HepG2 (cell line): ENCODE results near the gene ZNF700. TPM values are rescaled to one million over a fixed set of nuclear protein-coding genes. Genes with fewer than 3 reads are reported as not detected.
A peak's percentile ranks its signal among the peaks of the same experiment; 100 is the strongest.

Experiments
- GMEB2 ChIP-seq: IDR thresholded peaks from 2 replicates; pipeline ENCODE4 v1.6.1; 2016; ENCODE audit warnings: missing biosample characterization, missing genetic modification reagents, low read depth
- HDAC1 ChIP-seq: sonication (generic); formaldehyde crosslinking; IDR thresholded peaks from 2 replicates; pipeline ENCODE4 v1.5.1; 2020; ENCODE audit warnings: mild to moderate bottlenecking, missing genetic modification reagents
- HMGXB4 ChIP-seq, 2 experiments: sonication (generic) in 1 of 2; formaldehyde crosslinking in 1 of 2; IDR thresholded peaks; 2 replicates each; pipeline versions ENCODE4 v1.4.0 to v1.6.1; 2018 to 2020; ENCODE audit warnings: missing genetic modification reagents in 2 of 2, borderline replicate concordance in 1 of 2, low read depth in 1 of 2, mild to moderate bottlenecking in 1 of 2, missing biosample characterization in 1 of 2
- LCORL ChIP-seq, 2 experiments: fragments of 450-650 bp in 1 of 2; sonication (generic) in 1 of 2; formaldehyde crosslinking in 1 of 2; IDR thresholded peaks; 2 replicates each; pipeline versions ENCODE4 v1.5.0 to v1.6.1; 2017 to 2020; ENCODE audit warnings: antibody characterized with exemption in 1 of 2, missing genetic modification reagents in 1 of 2
- MAF1 ChIP-seq: sonication (generic); formaldehyde crosslinking; IDR thresholded peaks from 2 replicates; pipeline ENCODE4 v1.5.0; 2020; ENCODE audit warnings: missing genetic modification reagents, borderline replicate concordance
- MYC ChIP-seq: sonication (generic); formaldehyde crosslinking; IDR thresholded peaks from 2 replicates; pipeline ENCODE4 v1.9.0; 2021; ENCODE audit warnings: missing genetic modification reagents, borderline replicate concordance
- PCBP1 ChIP-seq: fragments of 200-400 bp; formaldehyde crosslinking; IDR thresholded peaks from 2 replicates; pipeline ENCODE4 v1.6.1; 2017; ENCODE audit warnings: mild to moderate bottlenecking, low read depth, low read length, borderline replicate concordance
- PHF21A ChIP-seq: sonication (generic); formaldehyde crosslinking; IDR thresholded peaks from 2 replicates; pipeline ENCODE4 v1.5.0; 2020; ENCODE audit warnings: mild to moderate bottlenecking, missing genetic modification reagents
- PPARG ChIP-seq: conservative IDR thresholded peaks from 2 replicates; pipeline ENCODE4 v1.6.1; 2016; ENCODE audit warnings: missing biosample characterization, missing genetic modification reagents
- TEF ChIP-seq: sonication (generic); formaldehyde crosslinking; IDR thresholded peaks from 2 replicates; pipeline ENCODE4 v1.5.0; 2020; ENCODE audit warnings: missing genetic modification reagents
- ZBTB7A ChIP-seq: sonication (generic); formaldehyde crosslinking; IDR thresholded peaks from 2 replicates; pipeline ENCODE4 v1.8.0; 2022; ENCODE audit warnings: mild to moderate bottlenecking, missing genetic modification reagents
- ZKSCAN1 ChIP-seq: fragments of 150-350 bp; IDR thresholded peaks from 2 replicates; pipeline ENCODE4 v1.6.1; 2014; ENCODE audit warnings: low read length
- ZNF792 ChIP-seq: IDR thresholded peaks from 2 replicates; pipeline ENCODE4 v1.6.1; 2016
- polyA plus RNA-seq, 8 experiments: library from polyadenylated mRNA; depleted of rRNA in 3 of 8; stranded (reverse) in 7 of 8; unstranded in 1 of 8; fragments of >200 nt; fragmentation: Illumina TruSeq in 4 of 8; extraction: Trizol in 4 of 8; gene quantifications; 2 replicates each; pipeline versions ENCODE4 v1.2.1 to v1.2.3, GENCODE V29; 2011 to 2016; ENCODE audit warnings: low read depth in 4 of 8, missing spikeins in 1 of 8, mixed read lengths in 1 of 8; ENCODE audit not compliant: insufficient read depth in 1 of 8
- total RNA-seq, 5 experiments: library from RNA; depleted of rRNA; stranded (reverse); fragments of >200 nt; fragmentation: Illumina TruSeq; extraction: Trizol; gene quantifications; 2 replicates each; pipeline ENCODE4 v1.2.3, GENCODE V29; 2016; ENCODE audit warnings: low read depth in 1 of 5
- TF ChIP-seq, protein P1 (sequence below): sonication (generic); formaldehyde crosslinking; IDR thresholded peaks from 2 replicates; pipeline ENCODE4 v1.4.0; 2020; ENCODE audit warnings: missing genetic modification reagents
- TF ChIP-seq, protein P2 (sequence below): sonication (generic); formaldehyde crosslinking; IDR thresholded peaks from 2 replicates; pipeline ENCODE4 v1.5.0; 2020; ENCODE audit warnings: mild to moderate bottlenecking, missing genetic modification reagents, borderline replicate concordance

Gene ZNF700
- total and polyA plus RNA-seq, 2 of the 13 experiments (the other 11 are each of a cell fraction or from before 2014, with no cell fraction given): 6.0 to 12.8 TPM

GRCh38 chr19:11964496-11964857, 39.6 kb downstream of the ZNF700 start (continued):
- TF ChIP-seq MYC (CRISPR knock-in tag): peak; percentile 13; the same call in 1 of the 2 replicates
- TF ChIP-seq, protein P1, sequence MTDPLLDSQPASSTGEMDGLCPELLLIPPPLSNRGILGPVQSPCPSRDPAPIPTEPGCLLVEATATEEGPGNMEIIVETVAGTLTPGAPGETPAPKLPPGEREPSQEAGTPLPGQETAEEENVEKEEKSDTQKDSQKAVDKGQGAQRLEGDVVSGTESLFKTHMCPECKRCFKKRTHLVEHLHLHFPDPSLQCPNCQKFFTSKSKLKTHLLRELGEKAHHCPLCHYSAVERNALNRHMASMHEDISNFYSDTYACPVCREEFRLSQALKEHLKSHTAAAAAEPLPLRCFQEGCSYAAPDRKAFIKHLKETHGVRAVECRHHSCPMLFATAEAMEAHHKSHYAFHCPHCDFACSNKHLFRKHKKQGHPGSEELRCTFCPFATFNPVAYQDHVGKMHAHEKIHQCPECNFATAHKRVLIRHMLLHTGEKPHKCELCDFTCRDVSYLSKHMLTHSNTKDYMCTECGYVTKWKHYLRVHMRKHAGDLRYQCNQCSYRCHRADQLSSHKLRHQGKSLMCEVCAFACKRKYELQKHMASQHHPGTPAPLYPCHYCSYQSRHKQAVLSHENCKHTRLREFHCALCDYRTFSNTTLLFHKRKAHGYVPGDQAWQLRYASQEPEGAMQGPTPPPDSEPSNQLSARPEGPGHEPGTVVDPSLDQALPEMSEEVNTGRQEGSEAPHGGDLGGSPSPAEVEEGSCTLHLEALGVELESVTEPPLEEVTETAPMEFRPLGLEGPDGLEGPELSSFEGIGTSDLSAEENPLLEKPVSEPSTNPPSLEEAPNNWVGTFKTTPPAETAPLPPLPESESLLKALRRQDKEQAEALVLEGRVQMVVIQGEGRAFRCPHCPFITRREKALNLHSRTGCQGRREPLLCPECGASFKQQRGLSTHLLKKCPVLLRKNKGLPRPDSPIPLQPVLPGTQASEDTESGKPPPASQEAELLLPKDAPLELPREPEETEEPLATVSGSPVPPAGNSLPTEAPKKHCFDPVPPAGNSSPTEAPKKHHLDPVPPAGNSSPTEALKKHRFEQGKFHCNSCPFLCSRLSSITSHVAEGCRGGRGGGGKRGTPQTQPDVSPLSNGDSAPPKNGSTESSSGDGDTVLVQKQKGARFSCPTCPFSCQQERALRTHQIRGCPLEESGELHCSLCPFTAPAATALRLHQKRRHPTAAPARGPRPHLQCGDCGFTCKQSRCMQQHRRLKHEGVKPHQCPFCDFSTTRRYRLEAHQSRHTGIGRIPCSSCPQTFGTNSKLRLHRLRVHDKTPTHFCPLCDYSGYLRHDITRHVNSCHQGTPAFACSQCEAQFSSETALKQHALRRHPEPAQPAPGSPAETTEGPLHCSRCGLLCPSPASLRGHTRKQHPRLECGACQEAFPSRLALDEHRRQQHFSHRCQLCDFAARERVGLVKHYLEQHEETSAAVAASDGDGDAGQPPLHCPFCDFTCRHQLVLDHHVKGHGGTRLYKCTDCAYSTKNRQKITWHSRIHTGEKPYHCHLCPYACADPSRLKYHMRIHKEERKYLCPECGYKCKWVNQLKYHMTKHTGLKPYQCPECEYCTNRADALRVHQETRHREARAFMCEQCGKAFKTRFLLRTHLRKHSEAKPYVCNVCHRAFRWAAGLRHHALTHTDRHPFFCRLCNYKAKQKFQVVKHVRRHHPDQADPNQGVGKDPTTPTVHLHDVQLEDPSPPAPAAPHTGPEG (CRISPR knock-in tag): 0 out of 2 replicates have a peak, but pooled peaks have one; percentile 1
- TF ChIP-seq ZNF792 (CRISPR knock-in tag): no peak
- TF ChIP-seq MAF1 (CRISPR knock-in tag): no peak
- TF ChIP-seq TEF (CRISPR knock-in tag): no peak
- TF ChIP-seq ZKSCAN1: no peak
- TF ChIP-seq PHF21A (CRISPR knock-in tag): peak; percentile 21; the same call in 1 of the 2 replicates
- no peak for TF ChIP-seq PPARG (CRISPR knock-in tag)
- TF ChIP-seq LCORL (IDR thresholded peaks at IDR 0.05): no peak
- TF ChIP-seq LCORL (CRISPR knock-in tag; IDR thresholded peaks at IDR 0.05): no peak
- TF ChIP-seq ZBTB7A (CRISPR knock-in tag): 0 out of 2 replicates have a peak, but pooled peaks have one; percentile 53
- peak in 1 of 2 experiments; percentile 69; a peak in 1 of 4 replicates for TF ChIP-seq HMGXB4 (CRISPR knock-in tag; IDR thresholded peaks at IDR 0.05; ENCODE audit: borderline replicate concordance in 1 of 2, low read depth in 1 of 2)
- TF ChIP-seq, protein P2, sequence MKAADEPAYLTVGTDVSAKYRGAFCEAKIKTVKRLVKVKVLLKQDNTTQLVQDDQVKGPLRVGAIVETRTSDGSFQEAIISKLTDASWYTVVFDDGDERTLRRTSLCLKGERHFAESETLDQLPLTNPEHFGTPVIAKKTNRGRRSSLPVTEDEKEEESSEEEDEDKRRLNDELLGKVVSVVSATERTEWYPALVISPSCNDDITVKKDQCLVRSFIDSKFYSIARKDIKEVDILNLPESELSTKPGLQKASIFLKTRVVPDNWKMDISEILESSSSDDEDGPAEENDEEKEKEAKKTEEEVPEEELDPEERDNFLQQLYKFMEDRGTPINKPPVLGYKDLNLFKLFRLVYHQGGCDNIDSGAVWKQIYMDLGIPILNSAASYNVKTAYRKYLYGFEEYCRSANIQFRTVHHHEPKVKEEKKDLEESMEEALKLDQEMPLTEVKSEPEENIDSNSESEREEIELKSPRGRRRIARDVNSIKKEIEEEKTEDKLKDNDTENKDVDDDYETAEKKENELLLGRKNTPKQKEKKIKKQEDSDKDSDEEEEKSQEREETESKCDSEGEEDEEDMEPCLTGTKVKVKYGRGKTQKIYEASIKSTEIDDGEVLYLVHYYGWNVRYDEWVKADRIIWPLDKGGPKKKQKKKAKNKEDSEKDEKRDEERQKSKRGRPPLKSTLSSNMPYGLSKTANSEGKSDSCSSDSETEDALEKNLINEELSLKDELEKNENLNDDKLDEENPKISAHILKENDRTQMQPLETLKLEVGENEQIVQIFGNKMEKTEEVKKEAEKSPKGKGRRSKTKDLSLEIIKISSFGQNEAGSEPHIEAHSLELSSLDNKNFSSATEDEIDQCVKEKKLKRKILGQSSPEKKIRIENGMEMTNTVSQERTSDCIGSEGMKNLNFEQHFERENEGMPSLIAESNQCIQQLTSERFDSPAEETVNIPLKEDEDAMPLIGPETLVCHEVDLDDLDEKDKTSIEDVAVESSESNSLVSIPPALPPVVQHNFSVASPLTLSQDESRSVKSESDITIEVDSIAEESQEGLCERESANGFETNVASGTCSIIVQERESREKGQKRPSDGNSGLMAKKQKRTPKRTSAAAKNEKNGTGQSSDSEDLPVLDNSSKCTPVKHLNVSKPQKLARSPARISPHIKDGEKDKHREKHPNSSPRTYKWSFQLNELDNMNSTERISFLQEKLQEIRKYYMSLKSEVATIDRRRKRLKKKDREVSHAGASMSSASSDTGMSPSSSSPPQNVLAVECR (CRISPR knock-in tag): peak; percentile 24; the same call in 1 of the 2 replicates
- TF ChIP-seq HDAC1 (CRISPR knock-in tag): peak; percentile 37; the same call in 1 of the 2 replicates
- TF ChIP-seq PCBP1: no peak
- TF ChIP-seq GMEB2 (CRISPR knock-in tag): no peak
